Measurements from ENCODE around the gene RXYLT1. TPM values are rescaled to one million over a fixed set of nuclear protein-coding genes. Genes with fewer than 3 reads are reported as not detected.

RXYLT1 gene
- total RNA-seq, 2 donors from 2014 or later, result 11.2 to 15.0 TPM

DNA sequence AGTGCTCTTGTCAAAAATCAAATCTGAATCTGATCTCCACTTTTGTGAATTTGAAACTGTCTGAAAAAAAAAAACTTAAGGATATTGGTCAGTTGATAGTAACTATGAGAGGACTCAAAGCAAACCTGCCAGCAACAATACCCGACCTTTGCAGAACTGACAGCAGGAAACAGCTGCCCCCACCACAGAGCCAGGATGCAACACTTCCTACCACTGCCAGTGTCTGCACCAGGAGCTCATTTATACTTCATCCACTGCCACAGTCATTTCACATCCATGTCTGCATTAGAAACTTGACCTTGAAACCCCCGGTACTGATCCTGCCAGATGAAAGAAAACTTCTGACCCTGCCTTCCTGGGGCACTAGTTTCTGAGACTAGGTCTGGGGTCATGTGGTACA is 27.4 kb upstream of the RXYLT1 start:
- TF ChIP-seq, protein P1, sequence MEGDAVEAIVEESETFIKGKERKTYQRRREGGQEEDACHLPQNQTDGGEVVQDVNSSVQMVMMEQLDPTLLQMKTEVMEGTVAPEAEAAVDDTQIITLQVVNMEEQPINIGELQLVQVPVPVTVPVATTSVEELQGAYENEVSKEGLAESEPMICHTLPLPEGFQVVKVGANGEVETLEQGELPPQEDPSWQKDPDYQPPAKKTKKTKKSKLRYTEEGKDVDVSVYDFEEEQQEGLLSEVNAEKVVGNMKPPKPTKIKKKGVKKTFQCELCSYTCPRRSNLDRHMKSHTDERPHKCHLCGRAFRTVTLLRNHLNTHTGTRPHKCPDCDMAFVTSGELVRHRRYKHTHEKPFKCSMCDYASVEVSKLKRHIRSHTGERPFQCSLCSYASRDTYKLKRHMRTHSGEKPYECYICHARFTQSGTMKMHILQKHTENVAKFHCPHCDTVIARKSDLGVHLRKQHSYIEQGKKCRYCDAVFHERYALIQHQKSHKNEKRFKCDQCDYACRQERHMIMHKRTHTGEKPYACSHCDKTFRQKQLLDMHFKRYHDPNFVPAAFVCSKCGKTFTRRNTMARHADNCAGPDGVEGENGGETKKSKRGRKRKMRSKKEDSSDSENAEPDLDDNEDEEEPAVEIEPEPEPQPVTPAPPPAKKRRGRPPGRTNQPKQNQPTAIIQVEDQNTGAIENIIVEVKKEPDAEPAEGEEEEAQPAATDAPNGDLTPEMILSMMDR (IDR thresholded peaks at IDR 0.05), result no peak
- Histone ChIP-seq H3K4me3 (no peak overlapping the region), H3K9me3 (no peaks in the 10 kb centered on the region), H3K27ac (no peak overlapping the region), H3K9ac (ENCODE audit: low read depth in 2 of 2, low read length in 2 of 2) (no peak overlapping the region), H3K4me1 (no peaks in the 10 kb centered on the region), H3K36me3 (no peaks in the 10 kb centered on the region), H3K27me3 (no peaks in the 10 kb centered on the region)
- intact Hi-C loops (cut with DNase I), result no loop called here
- DNase-seq, result no peak

DNA sequence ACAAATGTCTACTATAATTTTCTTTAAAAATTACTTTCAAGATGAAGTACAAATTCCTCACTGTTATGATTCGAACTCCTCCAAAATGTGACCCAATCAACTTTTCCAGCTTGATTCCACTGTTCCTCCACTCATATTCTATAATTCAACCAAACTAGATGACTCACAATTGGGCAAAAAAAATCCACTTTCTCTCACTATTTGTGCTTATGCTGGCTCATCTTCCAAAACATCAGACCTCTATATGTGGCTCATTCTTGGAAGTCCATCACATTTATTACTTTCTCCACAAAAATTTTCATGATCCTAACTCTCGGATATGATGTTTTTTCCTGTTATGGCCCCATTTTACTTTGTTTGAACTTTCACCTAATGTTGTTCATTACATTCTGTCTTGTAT is 26.9 kb upstream of the RXYLT1 start:
- Histone ChIP-seq H3K27ac (no peak overlapping the region), H3K9me3 (no peaks in the 10 kb centered on the region), H3K27me3 (no peaks in the 10 kb centered on the region), H3K4me1 (no peaks in the 10 kb centered on the region), H3K4me3 (no peak overlapping the region), H3K36me3 (no peaks in the 10 kb centered on the region), H3K9ac (ENCODE audit: low read depth in 2 of 2, low read length in 2 of 2) (no peak overlapping the region)
- intact Hi-C loops (cut with DNase I), result no loop called here
- TF ChIP-seq, protein P1 (IDR thresholded peaks at IDR 0.05), result no peak
- no peak for DNase-seq

DNA sequence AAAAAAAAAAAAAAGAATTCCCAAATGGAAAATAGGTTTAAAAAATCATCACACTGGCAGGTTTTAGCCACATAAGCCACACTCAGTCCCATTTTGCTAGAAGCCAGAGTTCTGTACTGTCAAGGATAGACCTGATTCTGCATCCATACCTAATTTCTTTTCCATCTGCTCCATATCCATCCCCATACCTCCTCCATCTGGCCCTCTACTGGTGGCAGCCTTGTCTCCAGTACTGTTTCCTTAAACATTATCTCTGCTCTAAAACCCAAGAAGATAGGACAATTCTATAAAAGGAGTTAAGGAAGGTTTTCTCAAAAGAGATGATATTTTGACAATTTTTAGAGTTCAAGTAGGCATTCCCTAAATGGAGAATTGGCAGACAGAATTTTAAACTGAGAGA is 26.0 kb upstream of the RXYLT1 start:
- TF ChIP-seq, protein P1 (IDR thresholded peaks at IDR 0.05), result no peak
- Histone ChIP-seq H3K9me3 (no peaks in the 10 kb centered on the region), H3K27ac (no peak overlapping the region), H3K27me3 (no peaks in the 10 kb centered on the region), H3K4me3 (no peak overlapping the region), H3K9ac (ENCODE audit: low read depth in 2 of 2, low read length in 2 of 2) (no peak overlapping the region), H3K36me3 (no peaks in the 10 kb centered on the region), H3K4me1 (no peaks in the 10 kb centered on the region)
- intact Hi-C loops (cut with DNase I), result no loop called here
- DNase-seq, result no peak

DNA sequence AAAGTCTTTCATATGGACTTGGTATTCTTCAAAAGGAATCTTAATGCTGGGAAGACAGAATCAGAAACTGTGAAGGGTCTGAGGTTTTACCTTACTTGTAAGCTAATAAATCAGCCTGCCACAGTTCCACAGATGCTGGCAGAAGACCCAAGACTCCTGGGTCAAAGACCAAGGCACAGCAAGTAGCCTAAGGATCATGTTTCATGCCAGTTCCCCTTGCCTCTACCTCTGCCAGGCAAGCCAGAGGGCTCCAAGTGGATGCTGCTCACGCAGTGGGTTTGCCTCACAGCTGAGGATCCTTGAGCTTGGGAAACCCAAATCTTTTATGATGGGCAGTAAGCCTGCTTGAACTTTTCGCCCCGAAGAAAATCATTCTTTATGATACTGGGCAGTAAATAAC is 15.2 kb upstream of the RXYLT1 start:
- Histone ChIP-seq H3K4me3 (no peak overlapping the region), H3K9me3 (no peaks in the 10 kb centered on the region), H3K4me1 (no peaks in the 10 kb centered on the region), H3K27me3 (no peaks in the 10 kb centered on the region), H3K27ac (no peak overlapping the region), H3K9ac (ENCODE audit: low read depth in 2 of 2, low read length in 2 of 2) (no peak overlapping the region), H3K36me3 (no peaks in the 10 kb centered on the region)
- DNase-seq, result no peak
- TF ChIP-seq, protein P1 (IDR thresholded peaks at IDR 0.05), result no peak
- intact Hi-C loops (cut with DNase I), result no loop called here

DNA sequence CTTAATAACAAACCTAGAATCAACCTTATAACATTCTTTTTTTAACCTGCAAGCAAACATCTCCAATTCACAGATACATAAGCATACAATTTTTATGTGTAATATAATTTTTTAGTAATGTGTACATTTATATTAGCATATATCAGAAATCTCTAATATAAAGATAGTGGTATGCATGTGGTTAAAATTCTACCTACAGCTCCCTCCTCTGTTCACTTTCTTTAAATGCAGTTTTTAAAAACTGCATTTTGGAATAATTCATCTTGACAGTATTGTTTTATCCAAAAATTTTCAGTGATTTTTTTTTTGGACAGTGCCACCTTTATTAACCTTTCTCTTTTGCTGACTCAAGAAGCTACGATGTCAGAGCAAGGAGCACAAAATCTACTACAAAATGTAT is 13.2 kb upstream of the RXYLT1 start:
- DNase-seq, result no peak
- no peak overlapping the region for H3K27ac ChIP-seq
- intact Hi-C loops (cut with DNase I), result no loop called here
- H3K27me3 ChIP-seq, result no peaks in the 10 kb centered on the region
- no peak overlapping the region for H3K4me3 ChIP-seq
- H3K9ac ChIP-seq (ENCODE audit: low read depth in 2 of 2, low read length in 2 of 2), result no peak overlapping the region
- TF ChIP-seq, protein P1 (IDR thresholded peaks at IDR 0.05), result no peak
- no peaks in the 10 kb centered on the region for H3K36me3 ChIP-seq
- H3K9me3 ChIP-seq, result no peaks in the 10 kb centered on the region
- no peaks in the 10 kb centered on the region for H3K4me1 ChIP-seq

DNA sequence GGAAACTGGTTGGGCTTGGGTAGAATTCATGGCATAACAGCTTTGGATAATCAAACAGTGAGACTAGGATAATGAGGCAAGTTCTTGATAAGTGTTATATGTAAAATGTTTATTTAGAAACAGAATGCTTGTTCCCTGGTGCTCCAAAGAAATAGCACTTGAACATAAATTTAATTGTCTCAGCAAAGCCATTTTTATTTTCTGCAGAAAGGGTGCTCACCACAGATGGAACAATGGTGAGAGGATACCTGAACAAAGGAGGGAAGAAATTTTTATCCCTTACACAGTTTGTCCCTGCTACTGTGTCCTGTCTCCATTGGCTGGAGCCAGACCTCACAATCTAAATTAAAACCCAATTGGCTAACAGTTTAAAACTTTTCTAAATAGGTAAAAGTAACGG is 9.3 kb upstream of the RXYLT1 start:
- intact Hi-C loops (cut with DNase I), result no loop called here
- no peak overlapping the region for H3K4me3 ChIP-seq
- TF ChIP-seq, protein P1 (IDR thresholded peaks at IDR 0.05), result no peak
- no peak overlapping the region for H3K27ac ChIP-seq
- no peaks in the 10 kb centered on the region for H3K4me1 ChIP-seq
- H3K9ac ChIP-seq (ENCODE audit: low read depth in 2 of 2, low read length in 2 of 2), result no peak overlapping the region
- H3K9me3 ChIP-seq, result no peaks in the 10 kb centered on the region
- no peaks in the 10 kb centered on the region for H3K36me3 ChIP-seq
- no peaks in the 10 kb centered on the region for H3K27me3 ChIP-seq
- DNase-seq, result no peak
